Testis (tissue), 3 donors: ENCODE data around the gene SMIM9. TPM values are rescaled to one million over a fixed set of nuclear protein-coding genes. Genes with fewer than 3 reads are reported as not detected.

Experiments used
- DNase-seq: peaks from one replicate; pipeline ENCODE4 v3.0.0-alpha.2; 2019
- H3K27ac ChIP-seq, 2 donors: fragments of 200-600 bp; sonication (generic); one replicate each; pipeline ENCODE4 v1.5.1; 2019
- H3K27me3 ChIP-seq: fragments of 200-600 bp; sonication (generic); one replicate; pipeline ENCODE4 v1.5.1; 2019
- H3K36me3 ChIP-seq: fragments of 200-600 bp; sonication (generic); one replicate; pipeline ENCODE4 v1.5.1; 2017; ENCODE audit warnings: low read depth; ENCODE audit errors: missing control alignments
- H3K4me1 ChIP-seq: fragments of 200-600 bp; sonication (generic); one replicate; pipeline ENCODE4 v1.5.1; 2019
- H3K4me3 ChIP-seq, 2 donors: fragments of 200-600 bp; sonication (generic); one replicate each; pipeline ENCODE4 v1.5.1; 2017 to 2019
- H3K9me3 ChIP-seq: fragments of 200-600 bp; sonication (generic); one replicate; pipeline ENCODE4 v1.5.1; 2017
- POLR2A ChIP-seq: fragments of 450-650 bp; IDR thresholded peaks from one replicate; pipeline ENCODE4 v1.6.1; 2017; ENCODE audit warnings: antibody characterized with exemption, mild to moderate bottlenecking, moderate library complexity
- WGBS, 2 donors: methylation state at CpG; one replicate each; pipeline ENCODE4 v1.1.5; 2018; 5-methylcytosine and 5-hydroxymethylcytosine counted together
- intact Hi-C: fragments of 100-400 bp; cut with DNase I; formaldehyde crosslinking; loops from one replicate; pipeline ENCODE4 v1.15.1; 2023; ENCODE audit warnings: low total_unique reads
- polyA plus RNA-seq: library from polyadenylated mRNA; stranded (reverse); fragments of 350-450 nt; fragmentation: Illumina TruSeq; extraction: RNeasy Lipid Tissue Mini Kit (QIAGEN cat#74804); gene quantifications from one replicate; pipeline ENCODE4 v1.2.3, GENCODE V29; 2014; ENCODE audit warnings: low read depth, low replicate concordance; ENCODE audit not compliant: insufficient read depth
- total RNA-seq, 2 donors: library from RNA; depleted of rRNA; stranded (reverse); fragments of >200 nt; gene quantifications; one replicate each; pipeline ENCODE4 v1.2.3, GENCODE V29; 2016
- TF ChIP-seq, protein P1 (sequence below), 3 experiments: fragments of 450-650 bp in 2 of 3; fragments of 200-600 bp in 1 of 3; sonication (generic) in 1 of 3; IDR thresholded peaks; one replicate each; pipeline ENCODE4 v1.5.1; 2016 to 2019; ENCODE audit warnings: antibody characterized with exemption in 3 of 3, mild to moderate bottlenecking in 2 of 3, moderate library complexity in 1 of 3

Gene SMIM9
- total and polyA plus RNA-seq, 3 donors from 2014 or later, result 0.51 to 0.87 TPM; not detected in 1

DNA sequence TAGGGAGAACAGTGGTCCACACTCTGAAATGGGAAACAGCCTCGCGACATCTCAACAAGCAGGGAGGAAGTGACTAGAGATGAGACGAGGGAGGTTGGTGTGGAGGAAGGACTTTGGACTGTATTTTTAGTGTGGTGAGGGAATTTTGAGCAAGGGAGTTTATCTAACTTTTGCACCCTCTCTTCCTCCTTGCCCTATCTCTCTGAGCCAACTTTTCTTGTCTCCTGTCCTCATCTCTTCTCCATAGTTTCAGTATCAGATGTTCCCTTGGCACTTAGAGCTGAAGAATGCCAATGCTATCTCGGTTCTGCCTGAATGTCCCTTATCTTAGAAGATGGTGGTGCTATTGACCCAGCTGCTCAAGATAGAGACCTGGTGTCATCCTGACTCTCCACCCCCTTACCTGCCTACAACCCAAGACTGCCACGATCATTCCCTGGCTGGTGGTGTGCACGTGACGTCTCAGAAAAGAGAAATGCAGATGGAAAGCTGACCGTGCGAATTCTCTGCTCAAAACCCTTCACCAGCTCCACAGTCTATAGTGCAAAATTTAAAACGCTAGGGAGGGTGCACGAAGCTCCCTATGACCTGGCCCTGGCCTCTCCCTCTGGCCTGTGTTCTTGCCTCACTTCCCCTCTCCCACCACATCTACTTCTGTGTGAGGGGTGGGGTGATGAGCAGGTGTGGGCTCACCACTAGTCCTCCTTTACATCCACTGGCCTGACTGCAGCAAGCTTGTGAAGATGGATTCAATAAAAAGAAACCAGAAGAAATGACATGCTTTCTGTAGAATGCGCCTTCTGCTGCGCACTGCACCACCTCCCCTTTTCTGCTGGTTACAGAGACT lies 50.1 kb downstream of the SMIM9 start:
- 85% methylated on average over 7 to 13 of the region's 13 CpGs for WGBS, 2 donors
- TF ChIP-seq, protein P1, sequence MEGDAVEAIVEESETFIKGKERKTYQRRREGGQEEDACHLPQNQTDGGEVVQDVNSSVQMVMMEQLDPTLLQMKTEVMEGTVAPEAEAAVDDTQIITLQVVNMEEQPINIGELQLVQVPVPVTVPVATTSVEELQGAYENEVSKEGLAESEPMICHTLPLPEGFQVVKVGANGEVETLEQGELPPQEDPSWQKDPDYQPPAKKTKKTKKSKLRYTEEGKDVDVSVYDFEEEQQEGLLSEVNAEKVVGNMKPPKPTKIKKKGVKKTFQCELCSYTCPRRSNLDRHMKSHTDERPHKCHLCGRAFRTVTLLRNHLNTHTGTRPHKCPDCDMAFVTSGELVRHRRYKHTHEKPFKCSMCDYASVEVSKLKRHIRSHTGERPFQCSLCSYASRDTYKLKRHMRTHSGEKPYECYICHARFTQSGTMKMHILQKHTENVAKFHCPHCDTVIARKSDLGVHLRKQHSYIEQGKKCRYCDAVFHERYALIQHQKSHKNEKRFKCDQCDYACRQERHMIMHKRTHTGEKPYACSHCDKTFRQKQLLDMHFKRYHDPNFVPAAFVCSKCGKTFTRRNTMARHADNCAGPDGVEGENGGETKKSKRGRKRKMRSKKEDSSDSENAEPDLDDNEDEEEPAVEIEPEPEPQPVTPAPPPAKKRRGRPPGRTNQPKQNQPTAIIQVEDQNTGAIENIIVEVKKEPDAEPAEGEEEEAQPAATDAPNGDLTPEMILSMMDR (IDR thresholded peaks at IDR 0.05), result no peak
- TF ChIP-seq POLR2A, result no peak
- no peak overlapping the region for H3K4me3 ChIP-seq
- no peaks in the 10 kb centered on the region for H3K27me3 ChIP-seq
- H3K36me3 ChIP-seq, result no peaks in the 10 kb centered on the region
- H3K4me1 ChIP-seq, result no peaks in the 10 kb centered on the region
- no peak for DNase-seq
- no peaks in the 10 kb centered on the region for H3K9me3 ChIP-seq
- intact Hi-C loops, result no loop called here
- H3K27ac ChIP-seq, result no peak overlapping the region

DNA sequence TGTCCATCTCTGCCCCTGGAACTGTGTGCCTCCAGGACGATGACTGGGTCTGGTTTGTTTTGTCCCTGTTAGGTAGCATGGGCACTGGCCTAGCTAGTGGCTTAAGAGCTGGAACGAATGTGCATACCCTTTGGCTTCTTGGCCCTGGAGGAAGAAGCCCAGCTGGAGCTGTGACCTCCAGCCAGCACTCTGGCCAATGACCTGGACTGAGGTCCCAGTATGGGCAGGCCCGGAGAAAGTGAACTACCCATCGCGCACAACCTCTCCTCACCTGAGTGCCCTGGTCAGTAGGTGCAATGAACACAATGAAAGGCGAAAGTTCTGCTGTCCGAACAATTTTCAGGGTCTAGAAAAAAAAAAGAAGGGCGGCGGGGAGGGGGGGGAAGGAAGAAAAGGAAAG lies 53.5 kb downstream of the SMIM9 start:
- intact Hi-C loops, result no loop called here
- Histone ChIP-seq H3K9me3 (no peaks in the 10 kb centered on the region), H3K27ac (no peak overlapping the region), H3K27me3 (no peaks in the 10 kb centered on the region), H3K4me1 (no peaks in the 10 kb centered on the region), H3K4me3 (no peak overlapping the region), H3K36me3 (no peaks in the 10 kb centered on the region)
- TF ChIP-seq POLR2A, result no peak
- TF ChIP-seq, protein P1 (IDR thresholded peaks at IDR 0.05), result no peak
- DNase-seq, result no peak
- WGBS, 2 donors, result 93 to 96% methylated on average over 5 to 9 of the region's 9 CpGs

DNA sequence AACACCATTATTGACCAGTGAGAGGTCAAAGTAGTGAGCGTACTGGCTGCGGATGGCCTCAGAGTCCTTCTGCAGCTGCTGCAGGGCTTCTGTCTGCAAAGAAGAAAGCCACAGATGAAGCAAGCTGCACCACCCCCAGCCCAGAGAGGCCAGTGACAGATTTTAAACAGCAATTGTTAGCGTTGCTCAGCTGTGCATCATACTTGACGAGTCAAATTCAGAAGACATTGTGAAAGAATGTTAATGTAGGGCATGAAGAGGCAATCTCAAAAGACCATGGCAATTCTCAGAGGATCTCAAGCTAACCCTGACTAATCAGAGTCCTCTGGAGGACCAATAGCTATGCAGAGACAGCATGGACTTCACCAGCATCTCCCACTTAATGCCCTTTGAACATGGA lies 55.2 kb downstream of the SMIM9 start:
- no peaks in the 10 kb centered on the region for H3K9me3 ChIP-seq
- no peaks in the 10 kb centered on the region for H3K27me3 ChIP-seq
- no peak overlapping the region for H3K27ac ChIP-seq
- WGBS, 2 donors, result 95 to 100% methylated on average over 1 to 4 of the region's 4 CpGs
- no peak overlapping the region for H3K4me3 ChIP-seq
- TF ChIP-seq, protein P1 (IDR thresholded peaks at IDR 0.05), result no peak
- no peaks in the 10 kb centered on the region for H3K4me1 ChIP-seq
- intact Hi-C loops, result no loop called here
- no peaks in the 10 kb centered on the region for H3K36me3 ChIP-seq
- no peak for DNase-seq

DNA sequence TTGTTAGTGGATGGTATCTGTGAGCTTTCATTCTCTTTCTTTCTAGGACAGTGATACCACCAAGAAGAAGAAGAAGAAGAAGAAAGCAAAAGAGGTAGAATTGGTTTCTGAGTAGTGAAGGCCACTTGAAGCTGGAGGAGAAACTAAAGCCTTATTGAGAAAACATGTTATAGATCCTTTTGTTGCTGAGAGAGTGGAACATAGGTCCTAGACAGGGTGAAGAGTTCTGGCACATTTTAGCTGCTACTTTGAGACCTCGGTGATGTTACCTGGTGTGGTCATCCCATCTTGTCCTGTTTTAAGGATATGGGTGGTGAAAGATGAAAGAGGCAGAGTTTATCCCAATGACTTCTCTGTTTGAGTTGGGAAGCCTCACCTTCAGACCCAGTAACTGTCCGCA lies 57.7 kb downstream of the SMIM9 start:
- H3K4me3 ChIP-seq, result no peak overlapping the region
- no peaks in the 10 kb centered on the region for H3K9me3 ChIP-seq
- no peak for DNase-seq
- H3K4me1 ChIP-seq, result no peaks in the 10 kb centered on the region
- H3K27me3 ChIP-seq, result no peaks in the 10 kb centered on the region
- 78 to 100% methylated on average over 2 of the region's 2 CpGs for WGBS, 2 donors
- H3K36me3 ChIP-seq, result no peaks in the 10 kb centered on the region
- no peak overlapping the region for H3K27ac ChIP-seq
- intact Hi-C loops, result no loop called here
- no peak for TF ChIP-seq POLR2A
- TF ChIP-seq, protein P1 (IDR thresholded peaks at IDR 0.05), result no peak
